Activated T-helper 2 cell treated with anti-CD3 and anti-CD28 coated beads, Interferon-gamma antibody, Interleukin-2, Interleukin-4, amounts not matched to agents 10 μg/mL and 5 μg/mL and 100 μg/mL, durations not matched to agents 14 hours and 24 hours and 36 hours (primary cell): ENCODE measurements around the gene CELA1. TPM values are rescaled to one million over a fixed set of nuclear protein-coding genes. Genes with fewer than 3 reads are reported as not detected.
A peak's percentile ranks its signal among the peaks of the same experiment; 100 is the strongest.

Source experiments
- DNase-seq: peaks from one replicate; pipeline ENCODE4 v3.0.0; 2021; ENCODE audit warnings: low spot score
- H3K27ac Mint-ChIP-seq: one replicate; pipeline ENCODE4 v1.8.0; 2021; ENCODE audit warnings: mixed read lengths
- H3K27me3 Mint-ChIP-seq: one replicate; pipeline ENCODE4 v1.8.0; 2021; ENCODE audit warnings: low read depth, mixed read lengths
- H3K36me3 Mint-ChIP-seq: one replicate; pipeline ENCODE4 v1.8.0; 2021; ENCODE audit warnings: low read depth, mixed read lengths
- H3K4me1 Mint-ChIP-seq: one replicate; pipeline ENCODE4 v1.8.0; 2021; ENCODE audit warnings: low read depth, mixed read lengths
- H3K4me3 Mint-ChIP-seq: one replicate; pipeline ENCODE4 v1.8.0; 2021; ENCODE audit warnings: low read depth, mild to moderate bottlenecking, moderate library complexity, mixed read lengths
- H3K9me3 Mint-ChIP-seq: one replicate; pipeline ENCODE4 v1.8.0; 2021; ENCODE audit warnings: mixed read lengths
- intact Hi-C: fragments of 100-400 bp; cut with micrococcal nuclease; formaldehyde crosslinking; loops from one replicate; pipeline ENCODE4 v1.15.1; 2023
- total RNA-seq: library from RNA; stranded (reverse); gene quantifications from 2 replicates; pipeline ENCODE4 v1.2.3, GENCODE V29; 2022

Gene CELA1
- total RNA-seq, 1 donor from 2014 or later, result not detected

DNA sequence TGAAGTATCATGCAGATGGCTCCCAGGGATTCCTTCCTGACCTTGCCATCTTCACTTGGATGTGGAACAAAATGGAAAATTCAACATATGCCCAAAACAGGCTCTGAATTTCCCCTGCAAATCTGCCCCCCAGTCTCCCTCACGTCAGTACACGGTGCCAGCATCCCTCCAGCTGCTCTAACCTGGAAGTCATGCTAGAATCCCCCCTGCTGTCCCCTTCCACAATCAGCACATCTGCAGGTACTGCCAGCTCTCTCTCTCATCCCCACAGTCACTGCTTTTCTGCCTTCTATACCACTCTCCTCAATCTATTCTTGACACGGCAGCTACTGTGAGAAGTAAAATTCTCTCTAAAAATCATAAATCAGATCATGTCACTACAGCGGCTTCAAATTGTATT lies 23.1 kb upstream of the CELA1 start:
- Mint-ChIP-seq H3K27me3 (no peaks in the 10 kb centered on the region), H3K4me1 (peaks cover 53% of the 10 kb centered on the region)
- intact Hi-C loops, result loop anchor here (1.0 kb wide), 2 partner anchors 22 to 603 kb away; partner anchors contain the start of gene GALNT6

GRCh38 chr12:51368640-51369517 lies 22.4 kb upstream of the CELA1 start:
- Mint-ChIP-seq H3K9me3 (no peaks in the 10 kb centered on the region), H3K36me3 (peaks cover 41% of the 10 kb centered on the region), H3K4me3 (peak overlapping the region; percentile 27), H3K27me3 (no peaks in the 10 kb centered on the region), H3K4me1 (peaks cover 51% of the 10 kb centered on the region), H3K27ac (peak overlapping the region; percentile 49)
- peak; percentile 87 for DNase-seq
- intact Hi-C loops, result loop anchor here (1.0 kb wide), 2 partner anchors 22 to 603 kb away; partner anchors contain the start of gene GALNT6

More for the DNA sequence above, 23.1 kb upstream of the CELA1 start:
- no peaks in the 10 kb centered on the region for H3K9me3 Mint-ChIP-seq
- H3K27ac Mint-ChIP-seq, result peak overlapping the region; percentile 49
- peak overlapping the region; percentile 27 for H3K4me3 Mint-ChIP-seq
- DNase-seq, result no peak
- H3K36me3 Mint-ChIP-seq, result peaks cover 46% of the 10 kb centered on the region

- H3K4me3 Mint-ChIP-seq, result no peak overlapping the region
- intact Hi-C loops, result no loop called here
- peaks cover 25% of the 10 kb centered on the region for H3K4me1 Mint-ChIP-seq
- no peaks in the 10 kb centered on the region for H3K9me3 Mint-ChIP-seq
- H3K36me3 Mint-ChIP-seq, result peaks cover 22% of the 10 kb centered on the region
- no peak for DNase-seq
- H3K27ac Mint-ChIP-seq, result no peak overlapping the region
- H3K27me3 Mint-ChIP-seq, result no peaks in the 10 kb centered on the region
Measured at GRCh38 chr12:51365276-51365675, 18.8 kb upstream of the CELA1 start.

- H3K27ac Mint-ChIP-seq, result no peak overlapping the region
Measured at GRCh38 chr12:51364001-51364400, 17.5 kb upstream of the CELA1 start.

DNA sequence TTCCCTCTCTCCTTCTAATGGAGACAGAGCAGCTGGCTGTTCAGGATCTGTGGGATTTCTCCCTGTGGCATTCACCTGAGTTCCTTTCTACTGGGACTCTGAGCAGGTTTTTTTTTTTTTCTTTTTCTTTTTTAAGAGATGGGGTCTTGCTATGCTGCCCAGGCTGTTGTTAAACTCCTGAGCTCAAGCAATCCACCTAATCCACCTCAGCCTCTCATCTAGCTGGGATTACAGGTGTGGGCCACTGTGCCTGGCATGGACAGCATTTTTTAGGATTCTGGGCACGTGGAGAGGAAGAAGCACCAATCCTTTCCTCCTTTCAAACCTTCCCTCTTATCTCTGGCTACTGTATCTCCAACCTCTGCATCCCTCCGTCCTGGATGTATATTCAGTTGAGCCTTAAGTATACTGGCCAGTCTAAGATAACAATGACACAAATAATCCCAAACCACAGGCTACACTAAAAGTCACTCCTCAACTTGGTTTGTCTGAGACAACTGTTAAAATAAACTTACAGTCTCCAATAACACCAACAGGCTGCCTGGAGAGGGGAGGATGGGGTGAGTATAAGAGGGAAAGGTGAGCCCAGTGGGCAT lies 16.4 kb upstream of the CELA1 start:
- H3K4me3 Mint-ChIP-seq, result no peak overlapping the region
- no peaks in the 10 kb centered on the region for H3K9me3 Mint-ChIP-seq
- peaks cover 6% of the 10 kb centered on the region for H3K4me1 Mint-ChIP-seq
- no peaks in the 10 kb centered on the region for H3K27me3 Mint-ChIP-seq
- no peak for DNase-seq
- peaks cover 28% of the 10 kb centered on the region for H3K36me3 Mint-ChIP-seq
- no peak overlapping the region for H3K27ac Mint-ChIP-seq
- intact Hi-C loops, result no loop called here

More at GRCh38 chr12:51364001-51364400, 17.5 kb upstream of the CELA1 start:
- Mint-ChIP-seq H3K4me1 (peaks cover 15% of the 10 kb centered on the region), H3K9me3 (no peaks in the 10 kb centered on the region), H3K4me3 (no peak overlapping the region), H3K27me3 (no peaks in the 10 kb centered on the region), H3K36me3 (peaks cover 25% of the 10 kb centered on the region)
- no peak for DNase-seq
- intact Hi-C loops, result no loop called here

GRCh38 chr12:51362307-51362706 lies 15.8 kb upstream of the CELA1 start:
- Mint-ChIP-seq H3K9me3 (no peaks in the 10 kb centered on the region), H3K27ac (no peak overlapping the region), H3K4me3 (no peak overlapping the region), H3K4me1 (peaks cover 2% of the 10 kb centered on the region), H3K36me3 (peaks cover 26% of the 10 kb centered on the region), H3K27me3 (no peaks in the 10 kb centered on the region)
- intact Hi-C loops, result no loop called here
- DNase-seq, result no peak

GRCh38 chr12:51361161-51362016 lies 14.9 kb upstream of the CELA1 start:
- H3K36me3 Mint-ChIP-seq, result peaks cover 33% of the 10 kb centered on the region
- H3K9me3 Mint-ChIP-seq, result no peaks in the 10 kb centered on the region
- peaks cover 2% of the 10 kb centered on the region for H3K4me1 Mint-ChIP-seq
- DNase-seq, result no peak
- H3K27ac Mint-ChIP-seq, result no peak overlapping the region
- intact Hi-C loops, result no loop called here
- no peak overlapping the region for H3K4me3 Mint-ChIP-seq
- H3K27me3 Mint-ChIP-seq, result no peaks in the 10 kb centered on the region

DNA sequence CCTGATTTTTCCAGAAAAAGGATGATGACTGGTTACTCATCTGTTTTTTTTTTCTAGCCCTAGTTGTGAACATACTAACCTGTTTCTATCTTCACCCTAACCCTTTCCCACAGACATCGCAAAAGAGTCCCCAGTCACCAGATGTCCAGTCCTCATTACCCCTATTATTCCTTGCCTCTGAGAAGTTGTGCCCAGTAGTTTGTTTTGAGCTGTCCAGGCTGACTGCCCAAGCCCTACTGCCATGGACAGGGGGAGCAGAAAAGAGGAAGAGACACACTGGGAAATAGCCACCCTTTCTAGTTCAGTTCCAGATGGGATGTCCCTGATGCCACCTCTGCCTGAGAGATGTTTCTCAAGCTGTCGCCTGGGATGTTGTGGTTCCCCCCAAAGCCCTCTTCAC lies 13.8 kb upstream of the CELA1 start:
- DNase-seq, result no peak
- Mint-ChIP-seq H3K27me3 (no peaks in the 10 kb centered on the region), H3K4me1 (peaks cover 2% of the 10 kb centered on the region), H3K36me3 (peaks cover 36% of the 10 kb centered on the region), H3K27ac (no peak overlapping the region), H3K9me3 (no peaks in the 10 kb centered on the region), H3K4me3 (no peak overlapping the region)
- intact Hi-C loops, result no loop called here

DNA sequence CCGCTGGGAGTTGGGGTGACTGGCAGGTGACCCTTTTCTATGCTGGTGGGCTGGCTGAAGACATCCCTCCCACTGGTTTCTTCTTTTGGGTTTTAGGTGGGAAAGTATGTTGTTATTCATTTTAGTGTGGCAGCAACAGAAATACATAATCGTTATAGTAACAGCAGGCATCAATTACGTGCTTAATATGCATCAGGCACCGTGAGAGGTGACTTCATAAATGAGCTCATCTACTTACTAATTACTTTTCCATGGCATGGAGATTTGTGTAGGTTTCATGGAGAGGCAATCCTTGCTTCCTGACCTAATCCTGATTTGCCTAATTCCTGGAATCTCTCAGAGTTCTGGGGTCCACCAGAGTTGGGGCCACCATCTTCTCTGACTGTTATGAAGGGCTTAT lies 13.4 kb upstream of the CELA1 start:
- peaks cover 2% of the 10 kb centered on the region for H3K4me1 Mint-ChIP-seq
- intact Hi-C loops, result no loop called here
- H3K4me3 Mint-ChIP-seq, result no peak overlapping the region

GRCh38 chr12:51358496-51358895 lies 12.0 kb upstream of the CELA1 start:
- no peaks in the 10 kb centered on the region for H3K27me3 Mint-ChIP-seq
- peaks cover 39% of the 10 kb centered on the region for H3K36me3 Mint-ChIP-seq
- no peaks in the 10 kb centered on the region for H3K9me3 Mint-ChIP-seq
- H3K4me3 Mint-ChIP-seq, result no peak overlapping the region
- no peak overlapping the region for H3K27ac Mint-ChIP-seq
- intact Hi-C loops, result no loop called here
- no peak for DNase-seq
- peaks cover 2% of the 10 kb centered on the region for H3K4me1 Mint-ChIP-seq

More for the DNA sequence above, 13.4 kb upstream of the CELA1 start:
- H3K36me3 Mint-ChIP-seq, result peaks cover 39% of the 10 kb centered on the region
- no peaks in the 10 kb centered on the region for H3K9me3 Mint-ChIP-seq
- DNase-seq, result no peak
- no peaks in the 10 kb centered on the region for H3K27me3 Mint-ChIP-seq
- no peak overlapping the region for H3K27ac Mint-ChIP-seq

GRCh38 chr12:51357374-51358047 lies 11.0 kb upstream of the CELA1 start:
- DNase-seq, result no peak
- intact Hi-C loops, result no loop called here
- Mint-ChIP-seq H3K27ac (no peak overlapping the region), H3K9me3 (no peaks in the 10 kb centered on the region), H3K27me3 (no peaks in the 10 kb centered on the region), H3K36me3 (peaks cover 33% of the 10 kb centered on the region), H3K4me1 (peaks cover 2% of the 10 kb centered on the region), H3K4me3 (no peak overlapping the region)

- peak; percentile 32 for DNase-seq
- no peak overlapping the region for H3K4me3 Mint-ChIP-seq
- H3K27me3 Mint-ChIP-seq, result no peaks in the 10 kb centered on the region
- no peaks in the 10 kb centered on the region for H3K4me1 Mint-ChIP-seq
- H3K27ac Mint-ChIP-seq, result no peak overlapping the region
- no peaks in the 10 kb centered on the region for H3K9me3 Mint-ChIP-seq
- peaks cover 10% of the 10 kb centered on the region for H3K36me3 Mint-ChIP-seq
- intact Hi-C loops, result no loop called here
Measured at GRCh38 chr12:51351913-51352532, 5.5 kb upstream of the CELA1 start.
